Endothelial cell of umbilical vein (primary cell): ENCODE measurements around the gene FMNL2. TPM values are rescaled to one million over a fixed set of nuclear protein-coding genes. Genes with fewer than 3 reads are reported as not detected.

ENCODE experiments used
- BruUV-seq: library from RNA; stranded (reverse); fragments of 400-500 nt; replicated peaks from 2 replicates; lab custom pipeline; 2021; lab: Mats Ljungman, UMichigan
- CTCF ChIA-PET: fragments of 300-600, 350-600 bp; sonication (Branson Sonifier 250); formaldehyde crosslinking; loops from one replicate; lab custom pipeline; 2021; ENCODE audit warnings: antibody characterized with exemption, inconsistent platforms; lab: Charles Lee
- POLR2A ChIA-PET: fragments of 300-600, 350-600 bp; sonication (Branson Sonifier 250); formaldehyde crosslinking; loops from one replicate; lab custom pipeline; 2021; ENCODE audit warnings: antibody characterized with exemption, inconsistent platforms; lab: Charles Lee
- DNase-seq: peaks from one replicate; pipeline ENCODE4 v3.0.0-alpha.2; 2011; ENCODE audit warnings: low read depth, low spot score
- FAIRE-seq: peaks from 2 replicates; lab custom pipeline; 2011; peaks lifted over from hg19 to GRCh38; lab: Jason Lieb, UNC
- H2AFZ ChIP-seq: 2 replicates; pipeline ENCODE4 v1.6.0; 2012; ENCODE audit warnings: low read depth, low read length, control low read depth, inconsistent platforms
- H3K27ac ChIP-seq: 2 replicates; pipeline ENCODE4 v1.5.1; 2011; ENCODE audit warnings: low read depth, mild to moderate bottlenecking, control low read depth, low read length, moderate library complexity; ENCODE audit not compliant: insufficient read depth
- H3K27me3 ChIP-seq, 2 experiments: 2 replicates each; pipeline versions ENCODE4 v1.6.0 to v1.6.1; 2011; ENCODE audit warnings: low read length in 2 of 2, mixed read lengths in 1 of 2; ENCODE audit not compliant: control insufficient read depth in 2 of 2, insufficient read depth in 2 of 2
- H3K36me3 ChIP-seq, 2 experiments: 2 replicates in 1 of 2; 3 replicates in 1 of 2; pipeline ENCODE4 v1.5.1; 2011; ENCODE audit warnings: low read length in 2 of 2, mild to moderate bottlenecking in 1 of 2, moderate library complexity in 1 of 2; ENCODE audit not compliant: control insufficient read depth in 2 of 2, insufficient read depth in 2 of 2; ENCODE audit errors: extremely low read depth in 1 of 2
- H3K4me1 ChIP-seq: 3 replicates; pipeline ENCODE4 v1.5.1; 2011; ENCODE audit warnings: mild to moderate bottlenecking, low read length; ENCODE audit not compliant: control insufficient read depth, insufficient read depth; ENCODE audit errors: extremely low read depth
- H3K4me2 ChIP-seq: 2 replicates; pipeline ENCODE4 v1.6.1; 2011; ENCODE audit warnings: low read length, control low read depth, mixed read lengths; ENCODE audit not compliant: insufficient read depth
- H3K4me3 ChIP-seq, 3 experiments: fragments of 200-600 bp in 1 of 3; sonication (generic), shearing (Covaris generic) in 1 of 3; replicated peaks in 1 of 3; 2 replicates each; pipeline ENCODE4 v1.5.1; 2011 to 2016; ENCODE audit warnings: control low read depth in 3 of 3, low read length in 3 of 3, mild to moderate bottlenecking in 2 of 3, inconsistent platforms in 1 of 3, low read depth in 1 of 3, moderate library complexity in 1 of 3; ENCODE audit not compliant: insufficient read depth in 1 of 3
- H3K79me2 ChIP-seq: 2 replicates; pipeline ENCODE4 v1.6.0; 2012; ENCODE audit warnings: low read length, inconsistent platforms; ENCODE audit not compliant: control insufficient read depth, insufficient read depth
- H3K9ac ChIP-seq: replicated peaks from 2 replicates; pipeline ENCODE3; 2011; ENCODE audit warnings: low read length, control low read depth; ENCODE audit not compliant: insufficient read depth; ENCODE audit errors: extremely low read depth
- H3K9me1 ChIP-seq: replicated peaks from 3 replicates; pipeline ENCODE4 v1.6.0; 2011; ENCODE audit warnings: mild to moderate bottlenecking, low read length; ENCODE audit not compliant: control insufficient read depth, insufficient read depth; ENCODE audit errors: extremely low read depth
- H3K9me3 ChIP-seq: replicated peaks from 2 replicates; pipeline ENCODE4 v1.5.1; 2012; ENCODE audit warnings: low read length, inconsistent platforms; ENCODE audit not compliant: control insufficient read depth, insufficient read depth
- H4K20me1 ChIP-seq: replicated peaks from 2 replicates; pipeline ENCODE3; 2011; ENCODE audit warnings: mild to moderate bottlenecking, low read length; ENCODE audit not compliant: control insufficient read depth, insufficient read depth; ENCODE audit errors: extremely low read depth
- FOS ChIP-seq: IDR thresholded peaks from 2 replicates; pipeline ENCODE4 v1.6.1; 2011; ENCODE audit warnings: mild to moderate bottlenecking, low read length, moderate library complexity, borderline replicate concordance; ENCODE audit not compliant: insufficient read depth
- JUN ChIP-seq: IDR thresholded peaks from 2 replicates; pipeline ENCODE4 v1.6.1; 2011; ENCODE audit warnings: borderline replicate concordance, low read depth; ENCODE audit not compliant: insufficient read length, insufficient read depth
- MYC ChIP-seq: IDR thresholded peaks from one replicate; pipeline ENCODE4 v1.6.1; 2011; ENCODE audit warnings: mild to moderate bottlenecking, low read depth, low read length
- dilution Hi-C: fragments of 300-500 bp; cut with MboI; formaldehyde crosslinking; loops from one replicate; pipeline ENCODE4 v1.15.0; 2019; ENCODE audit warnings: low sequenced_read_pairs; ENCODE audit not compliant: extremely low pct_ligation_motif_present
- intact Hi-C: fragments of 100-400 bp; cut with micrococcal nuclease; formaldehyde crosslinking; loops from one replicate; pipeline ENCODE4 v1.10.0; 2022
- polyA plus RNA-seq, 4 experiments: library from polyadenylated mRNA; depleted of rRNA in 3 of 4; stranded (reverse) in 3 of 4; unstranded in 1 of 4; fragments of >200 nt; gene quantifications; 2 replicates each; pipeline versions ENCODE4 v1.2.1 to v1.2.3, GENCODE V29; 2011 to 2012; ENCODE audit warnings: missing spikeins in 1 of 4
- total RNA-seq: library from RNA; stranded (reverse); gene quantifications from 2 replicates; pipeline ENCODE4 v1.2.3, GENCODE V29; 2021
- TF ChIP-seq, protein P1 (sequence below), 2 donors: IDR thresholded peaks; 1 replicate in 1 of 2; 2 replicates in 1 of 2; pipeline ENCODE4 v1.5.1; 2011; ENCODE audit warnings: low read length in 2 of 2, mild to moderate bottlenecking in 2 of 2, moderate library complexity in 2 of 2, control low read depth in 1 of 2, inconsistent platforms in 1 of 2, low read depth in 1 of 2; ENCODE audit not compliant: insufficient read depth in 1 of 2; ENCODE audit errors: extremely low read depth in 1 of 2
- TF ChIP-seq, protein P2 (sequence below): IDR thresholded peaks from 2 replicates; pipeline ENCODE4 v1.6.1; 2011; ENCODE audit not compliant: insufficient read depth, insufficient read length

The FMNL2 gene
- total and polyA plus RNA-seq, 2 donors (not counting 3 experiments of a cell fraction or from before 2014, with no cell fraction given), result 8.3 to 28.0 TPM

DNA sequence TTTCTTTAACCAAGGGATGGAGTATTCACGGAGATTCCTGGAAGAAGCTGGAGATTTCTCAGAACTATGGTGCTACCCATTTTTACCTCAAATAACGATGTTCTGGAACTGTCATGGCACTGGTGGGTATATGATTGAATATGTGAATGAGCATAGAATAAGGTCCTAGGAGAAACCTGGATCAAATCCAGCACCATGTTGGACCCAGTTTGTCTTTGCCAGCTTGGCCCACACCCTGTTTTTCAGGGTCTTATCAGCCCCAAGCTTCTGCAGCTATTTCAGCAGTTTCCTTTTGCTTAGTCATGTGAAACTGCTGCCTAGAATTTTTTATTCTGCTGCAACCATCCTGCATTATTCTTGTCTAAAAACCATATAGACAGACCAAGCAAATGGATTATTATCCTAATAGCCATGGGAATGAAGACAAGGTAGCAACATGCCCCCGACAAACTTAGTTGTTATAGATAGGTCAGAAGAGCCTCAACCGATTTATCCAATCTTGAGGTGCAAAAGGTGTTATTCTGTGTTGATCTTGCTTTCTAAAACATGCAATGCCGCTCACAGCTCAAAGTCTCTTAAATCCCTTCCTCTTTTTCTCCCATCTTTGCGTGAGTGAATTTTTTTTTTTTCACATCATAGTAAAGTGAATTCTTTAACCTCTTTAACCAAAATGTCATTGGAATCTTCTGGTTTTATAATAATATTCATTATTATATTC is 248.7 kb downstream of the FMNL2 start:
- FAIRE-seq (no peak), DNase-seq (peak; percentile 77)
- BruUV-seq, result no TSS peak
- no peaks in the 10 kb centered on the region for H3K36me3 ChIP-seq
- POLR2A ChIA-PET, result no interaction called here
- no peaks in the 10 kb centered on the region for H3K27me3 ChIP-seq
- no peak overlapping the region for H3K4me3 ChIP-seq
- TF ChIP-seq FOS (no peak), MYC (no peak), JUN (no peak)
- TF ChIP-seq, protein P1, sequence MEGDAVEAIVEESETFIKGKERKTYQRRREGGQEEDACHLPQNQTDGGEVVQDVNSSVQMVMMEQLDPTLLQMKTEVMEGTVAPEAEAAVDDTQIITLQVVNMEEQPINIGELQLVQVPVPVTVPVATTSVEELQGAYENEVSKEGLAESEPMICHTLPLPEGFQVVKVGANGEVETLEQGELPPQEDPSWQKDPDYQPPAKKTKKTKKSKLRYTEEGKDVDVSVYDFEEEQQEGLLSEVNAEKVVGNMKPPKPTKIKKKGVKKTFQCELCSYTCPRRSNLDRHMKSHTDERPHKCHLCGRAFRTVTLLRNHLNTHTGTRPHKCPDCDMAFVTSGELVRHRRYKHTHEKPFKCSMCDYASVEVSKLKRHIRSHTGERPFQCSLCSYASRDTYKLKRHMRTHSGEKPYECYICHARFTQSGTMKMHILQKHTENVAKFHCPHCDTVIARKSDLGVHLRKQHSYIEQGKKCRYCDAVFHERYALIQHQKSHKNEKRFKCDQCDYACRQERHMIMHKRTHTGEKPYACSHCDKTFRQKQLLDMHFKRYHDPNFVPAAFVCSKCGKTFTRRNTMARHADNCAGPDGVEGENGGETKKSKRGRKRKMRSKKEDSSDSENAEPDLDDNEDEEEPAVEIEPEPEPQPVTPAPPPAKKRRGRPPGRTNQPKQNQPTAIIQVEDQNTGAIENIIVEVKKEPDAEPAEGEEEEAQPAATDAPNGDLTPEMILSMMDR (IDR thresholded peaks at IDR 0.05; ENCODE audit: extremely low read depth in 1 of 2, insufficient read depth in 1 of 2, low read depth in 1 of 2, low read length in 2 of 2), result no peak
- TF ChIP-seq, protein P2, sequence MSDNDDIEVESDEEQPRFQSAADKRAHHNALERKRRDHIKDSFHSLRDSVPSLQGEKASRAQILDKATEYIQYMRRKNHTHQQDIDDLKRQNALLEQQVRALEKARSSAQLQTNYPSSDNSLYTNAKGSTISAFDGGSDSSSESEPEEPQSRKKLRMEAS, result no peak
- H3K4me2 ChIP-seq, result no peak overlapping the region
- H3K4me1 ChIP-seq, result peaks cover 33% of the 10 kb centered on the region
- H3K9ac ChIP-seq, result no peak overlapping the region
- intact Hi-C loops (no loop called here), dilution Hi-C loops (no loop called here)
- H4K20me1 ChIP-seq, result no peaks in the 10 kb centered on the region
- no peak overlapping the region for H2AFZ ChIP-seq
- CTCF ChIA-PET, result no interaction called here
- H3K79me2 ChIP-seq, result no peaks in the 10 kb centered on the region
- no peaks in the 10 kb centered on the region for H3K9me1 ChIP-seq
- H3K9me3 ChIP-seq, result no peaks in the 10 kb centered on the region
- no peak overlapping the region for H3K27ac ChIP-seq
